SHP77 treated with DMSO at 0.1 percent for 48 hours (cell line): ENCODE results near the gene CLDN8.
A peak's percentile ranks its signal among the peaks of the same experiment; 100 is the strongest.

Experiments
- DNase-seq: peaks from one replicate; lab custom pipeline; 2025; lab: John Stamatoyannopoulos, UW

Gene CLDN8

DNA sequence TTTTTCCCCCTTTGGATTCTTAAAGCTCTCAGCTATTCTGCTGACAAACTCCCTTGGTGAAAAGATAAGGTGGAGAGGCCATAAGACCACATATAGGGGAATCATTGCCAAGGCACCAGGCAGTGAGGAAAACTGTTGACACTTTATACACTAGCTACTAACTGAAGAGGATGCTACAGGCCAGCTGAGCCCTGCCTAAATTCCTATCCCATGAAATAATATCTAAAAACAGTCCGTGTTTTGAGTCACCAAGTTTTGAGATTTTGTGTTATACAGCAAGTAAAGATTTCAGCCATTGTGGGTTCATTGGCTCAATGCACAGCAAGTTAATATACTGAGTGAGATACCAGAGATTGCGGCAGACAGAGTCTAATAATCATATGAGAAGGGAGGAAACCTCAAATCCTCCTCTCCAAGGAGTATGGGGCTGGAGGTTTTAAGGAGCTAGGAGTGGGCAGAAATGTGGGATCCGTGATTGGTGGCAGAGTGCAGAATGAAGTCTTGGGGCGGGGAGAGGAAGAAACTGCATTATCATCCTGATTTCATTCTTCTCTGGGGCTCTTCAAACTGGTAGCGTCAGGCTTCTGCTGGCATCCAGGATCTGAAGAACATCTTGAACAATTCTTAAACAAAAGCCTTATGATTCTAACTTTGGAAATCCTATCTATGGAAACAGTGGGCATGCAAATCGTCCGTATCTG, 9.2 kb downstream of the CLDN8 start:
- no peak for DNase-seq

DNA sequence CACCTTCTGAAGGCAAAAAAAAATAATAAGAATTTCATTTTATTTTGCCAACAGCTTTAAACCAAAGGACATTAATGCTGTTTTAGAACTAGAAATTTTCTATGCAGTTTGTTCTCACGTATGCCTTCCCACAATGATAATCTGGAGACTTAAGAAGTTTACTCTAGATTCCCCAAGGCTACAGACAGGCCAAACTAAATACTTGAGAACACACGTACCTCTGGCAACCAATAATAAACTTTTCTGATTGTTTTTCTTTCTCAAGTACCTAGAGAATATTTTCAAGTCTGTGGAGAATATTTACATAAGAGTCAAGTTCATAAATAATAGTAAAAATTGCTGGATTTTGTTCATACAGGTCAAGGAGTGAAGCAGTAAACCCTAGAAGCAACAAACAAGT, 15.9 kb downstream of the CLDN8 start:
- no peak for DNase-seq

DNA sequence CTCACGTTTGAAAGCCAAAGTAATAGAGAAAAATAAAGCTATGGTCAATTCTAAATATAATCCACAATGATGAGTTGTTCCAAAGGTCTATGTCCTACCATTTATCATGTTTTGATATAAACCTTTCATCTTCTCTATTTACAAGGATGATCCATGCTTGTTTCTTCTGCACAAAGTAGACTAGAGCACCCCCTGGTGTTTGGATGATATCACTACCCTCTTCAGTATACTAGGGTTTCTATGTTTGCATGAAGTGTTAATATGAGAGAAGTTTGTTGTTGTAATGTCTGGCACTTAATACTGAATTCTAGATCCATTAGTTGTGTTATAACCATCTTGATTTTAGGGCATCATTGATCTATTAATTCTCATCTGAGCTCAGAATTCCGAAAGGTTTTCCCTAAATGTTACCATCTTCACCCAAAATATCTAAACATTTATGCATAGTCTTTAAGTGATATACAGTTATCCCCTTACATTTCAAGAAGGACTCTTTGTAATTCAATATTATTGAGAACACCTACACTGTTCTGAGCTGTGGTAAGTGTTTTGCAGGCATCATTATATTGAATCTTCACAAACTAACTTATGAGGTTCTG, 21.1 kb downstream of the CLDN8 start:
- peak; percentile 32 for DNase-seq

DNA sequence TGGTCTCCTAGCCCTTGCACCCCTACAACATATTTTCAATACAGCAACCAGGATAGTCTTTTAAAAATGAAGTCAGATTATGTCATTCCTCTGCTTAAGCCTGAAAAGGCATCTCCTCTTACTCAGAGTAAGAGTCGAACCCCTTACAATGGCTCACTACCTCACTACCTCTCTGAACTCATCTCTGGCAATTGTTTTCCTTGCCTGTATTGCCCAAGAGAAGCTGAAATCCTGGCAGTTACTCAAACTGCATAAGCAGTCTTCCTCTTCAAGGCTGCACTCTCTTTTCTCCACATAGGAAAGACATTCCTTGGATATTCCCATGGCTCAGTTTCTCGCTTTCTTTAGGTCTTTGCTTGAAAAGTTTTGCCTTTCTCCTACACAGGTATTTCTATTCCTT, 22.7 kb downstream of the CLDN8 start:
- no peak for DNase-seq

DNA sequence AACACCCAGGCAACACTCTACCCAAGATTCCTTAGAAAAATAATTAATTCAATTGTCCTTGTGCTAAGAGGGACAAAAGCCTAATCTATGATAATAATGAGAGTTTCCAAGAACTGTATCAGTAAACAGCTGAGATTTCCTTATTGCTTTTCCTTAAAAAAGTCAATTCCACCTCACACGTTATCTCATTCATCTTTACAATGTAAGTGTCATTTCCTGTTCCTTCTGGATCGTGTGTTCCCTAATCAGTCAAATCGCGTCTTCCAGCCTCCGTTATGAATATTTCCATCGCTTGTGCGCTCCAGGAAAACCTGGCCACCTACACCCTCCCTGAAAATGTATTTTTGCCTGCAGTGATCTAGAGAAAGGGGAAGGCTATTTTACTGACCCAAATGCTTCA, 25.3 kb downstream of the CLDN8 start:
- DNase-seq, result no peak

DNA sequence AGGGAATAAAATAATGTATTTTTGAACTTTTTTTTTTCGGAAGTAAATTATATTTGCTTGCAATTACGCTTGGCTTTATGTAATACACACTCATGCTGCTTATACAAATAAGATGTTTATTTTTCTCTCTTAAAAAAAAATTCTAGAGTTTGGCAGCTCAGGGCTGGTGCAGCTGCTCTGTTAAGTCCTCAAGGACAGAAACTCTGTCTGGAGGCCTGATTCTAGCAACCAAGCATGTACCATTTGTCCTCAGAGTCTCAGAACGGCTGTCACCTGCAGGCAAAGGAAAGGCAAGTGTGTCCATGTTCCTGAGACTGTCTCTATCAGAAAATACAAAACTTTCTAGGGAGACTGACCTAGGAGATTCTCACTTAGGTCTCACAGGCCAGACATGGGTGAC, 26.1 kb downstream of the CLDN8 start:
- DNase-seq, result no peak

DNA sequence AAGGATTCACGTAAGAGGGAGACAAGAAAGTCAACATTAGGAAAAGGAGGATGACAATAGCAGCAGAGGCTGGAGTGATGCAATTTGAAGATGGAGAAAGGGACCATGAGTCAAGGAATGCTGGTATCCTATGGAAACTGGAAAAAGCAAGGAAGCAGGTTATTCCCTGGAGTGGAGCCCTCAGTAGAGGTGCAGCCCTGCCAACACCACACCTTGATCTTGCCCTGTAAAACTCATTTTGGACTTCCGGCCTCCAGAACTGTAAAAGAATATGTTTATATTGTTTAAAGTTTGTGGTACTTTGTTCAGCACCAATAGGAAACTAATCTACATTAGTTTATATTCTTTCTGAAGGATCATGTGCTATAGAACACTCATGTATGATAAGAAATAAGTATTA, 29.7 kb downstream of the CLDN8 start:
- DNase-seq, result no peak

DNA sequence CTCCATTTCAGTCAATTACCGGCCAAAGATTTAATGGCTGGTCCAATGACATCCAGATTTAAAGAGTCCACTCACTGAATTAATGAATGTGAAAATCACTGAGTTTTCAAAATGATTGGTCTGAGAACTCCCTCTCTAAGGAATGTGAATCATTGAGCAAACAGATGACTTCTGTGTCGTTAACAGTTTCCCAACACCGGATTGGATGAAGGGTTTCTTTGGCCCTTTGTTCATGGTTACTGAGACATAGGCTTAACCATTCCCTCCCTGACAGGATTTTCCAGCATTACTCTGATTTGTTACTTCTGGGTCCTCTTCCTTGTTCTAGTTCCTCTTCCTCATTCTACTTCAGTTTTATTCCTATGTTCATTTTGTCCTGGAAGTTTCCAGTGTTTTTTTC, 47.8 kb downstream of the CLDN8 start:
- no peak for DNase-seq

DNA sequence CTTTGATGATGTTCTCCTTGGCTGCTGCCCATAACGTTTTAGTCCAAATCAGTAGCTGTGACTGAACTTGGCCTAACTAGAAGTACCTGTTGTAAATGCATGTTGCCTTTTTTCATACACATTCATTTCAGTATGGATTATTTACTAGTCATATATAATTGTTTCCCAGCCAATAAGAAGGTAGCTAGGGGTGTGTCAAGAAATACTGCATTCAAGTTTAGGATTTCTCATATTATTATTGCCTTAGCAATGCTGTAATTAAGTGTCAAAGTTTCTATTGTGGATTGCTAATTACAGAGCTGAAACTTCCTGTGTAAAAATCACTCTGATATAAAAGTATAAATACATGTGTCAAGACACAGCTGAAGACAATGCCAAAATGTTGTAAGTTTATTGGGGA, 49.2 kb downstream of the CLDN8 start, which contains the start of gene CLDN17:
CLDN17 (minus strand) TSS at position 101 of the 400 bp plus-strand sequence. CDS start 188 bp downstream, outside the sequence.
- DNase-seq, result no peak

DNA sequence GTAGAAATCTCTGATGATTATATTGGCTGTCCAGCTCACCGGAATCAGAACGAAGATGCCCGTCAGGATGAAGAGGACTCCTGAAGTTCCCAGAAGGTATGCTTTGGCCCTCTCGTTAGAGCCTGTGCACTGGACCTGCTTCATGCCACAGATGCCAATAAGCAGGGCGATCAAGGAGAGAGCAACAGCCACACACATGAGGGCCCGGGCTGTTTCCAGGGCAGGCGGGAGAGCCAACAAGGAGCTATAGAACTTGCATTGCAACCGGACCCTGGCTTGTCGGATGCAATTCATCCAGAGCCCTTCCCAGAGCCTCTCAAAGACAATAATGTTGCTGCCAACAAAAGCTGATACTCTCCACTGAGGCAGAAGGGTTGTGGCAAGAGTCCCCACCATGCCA, 49.7 kb downstream of the CLDN8 start:
- DNase-seq, result no peak

DNA sequence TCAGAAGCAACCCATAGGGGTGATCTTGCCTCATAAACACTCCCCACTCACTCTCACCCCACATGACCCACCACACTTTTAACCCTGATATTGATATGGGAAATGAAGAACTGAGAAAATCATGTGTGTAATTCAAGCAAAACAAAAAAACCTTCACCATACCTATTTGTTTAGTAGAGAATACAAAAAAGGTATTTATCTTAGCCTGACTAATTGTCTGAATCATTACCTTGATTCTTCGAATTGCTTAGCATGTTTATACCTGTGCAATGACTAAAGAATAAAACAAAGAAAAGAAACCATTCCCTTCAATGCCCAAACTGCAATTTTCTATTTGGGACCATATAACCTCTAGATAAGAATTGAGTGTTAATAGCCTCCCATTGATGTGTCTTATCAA, 51.1 kb downstream of the CLDN8 start:
- DNase-seq, result no peak
